SU-DHL-6 (cell line): ENCODE data around the gene TNS3.

Experiments used
- CTCF ChIP-seq: fragments of 200-600 bp; sonication (generic); IDR thresholded peaks from one replicate; pipeline ENCODE4 v1.5.1; 2017; ENCODE audit warnings: antibody characterized with exemption, mild to moderate bottlenecking, low read length, moderate library complexity; ENCODE audit not compliant: insufficient read depth, poor library complexity, severe bottlenecking
- EZH2phosphoT487 ChIP-seq: fragments of 200-600 bp; sonication (generic), shearing (Covaris generic); conservative IDR thresholded peaks from 2 replicates; pipeline ENCODE4 v1.6.1; 2018; ENCODE audit warnings: mild to moderate bottlenecking, antibody characterized with exemption, low read length, moderate library complexity, mixed read lengths

GRCh38 chr7:47414342-47415317, 167.3 kb downstream of the TNS3 start:
- no peak for TF ChIP-seq CTCF
- TF ChIP-seq EZH2phosphoT487: no peak
